ENCODE measurements around the gene TFDP2. TPM values are rescaled to one million over a fixed set of nuclear protein-coding genes. Genes with fewer than 3 reads are reported as not detected.
"Not testable (repeated sequence)": the region's sequence is repeated elsewhere in the genome, so short reads cannot be mapped to it uniquely, and the experiment has no call there.

The TFDP2 gene
- total and polyA plus RNA-seq, 9 of the 15 experiments (the other 6 are each of a cell fraction or from before 2014, with no cell fraction given), result 95.6 to 179 (median 126) TPM

DNA sequence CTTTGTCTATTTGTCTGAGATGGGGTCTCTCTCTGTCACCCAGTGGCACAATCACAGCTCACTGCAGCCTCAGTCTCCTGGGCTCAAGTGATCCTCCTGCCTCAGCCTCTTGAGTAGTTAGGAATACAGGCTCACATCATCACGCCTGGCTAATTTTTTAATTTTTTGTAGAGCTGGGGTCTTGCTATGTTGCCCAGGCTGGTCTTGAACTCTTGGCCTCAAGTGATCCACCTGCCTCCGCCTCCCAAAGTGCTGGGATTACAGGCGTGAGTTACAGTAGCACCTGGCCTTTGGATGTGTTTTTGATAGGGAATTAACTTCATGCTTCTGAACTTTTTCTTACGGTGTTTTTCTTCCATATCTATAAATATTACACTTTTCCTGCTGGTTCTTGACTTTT, 239.4 kb downstream of the TFDP2 start:
- H3K79me2 ChIP-seq (ENCODE audit: control insufficient read depth, insufficient read depth, low read length); H3K27ac ChIP-seq (ENCODE audit: extremely low read depth, low read depth, low read length); H3K4me2 ChIP-seq (ENCODE audit: insufficient read depth, low read length); H3K9me1 ChIP-seq (ENCODE audit: control insufficient read depth, insufficient read depth, low read length); BruUV-seq (replicated peaks); H3K9ac ChIP-seq (ENCODE audit: insufficient read depth in 1 of 2, low read depth in 2 of 2, low read length in 2 of 2); CTCF ChIA-PET (ENCODE audit: low intra/inter-chr PET ratio); ATAC-seq; H4K20me1 ChIP-seq (replicated peaks; ENCODE audit: control insufficient read depth, insufficient read depth, low read length); H3K4me3 ChIP-seq; H2AFZ ChIP-seq (ENCODE audit: low read depth, low read length); H3K9me3 ChIP-seq (replicated peaks; ENCODE audit: control insufficient read depth, insufficient read depth, low read depth, low read length); H3K4me1 ChIP-seq (replicated peaks in 1 of 2; ENCODE audit: control insufficient read depth in 2 of 2, insufficient read depth in 2 of 2, low read length in 2 of 2); H3K27me3 ChIP-seq (ENCODE audit: control insufficient read depth in 2 of 2, insufficient read depth in 2 of 2, low read length in 2 of 2); POLR2A ChIA-PET; DNase-seq (ENCODE audit: extremely low read depth in 1 of 4, low spot score in 3 of 4); FAIRE-seq: not testable (repeated sequence)
- intact Hi-C loops (cut with micrococcal nuclease), result loop anchor here (5.0 to 10.0 kb wide), 2 partner anchors 33 to 335 kb away; partner anchors contain the start of gene ATP1B3
- peak; percentile 89 for TF ChIP-seq ZNF121 (CRISPR knock-in tag; conservative IDR thresholded peaks at IDR 0.05)
- 95% methylated on average over 4 of the region's 4 CpGs for WGBS (ENCODE audit: insufficient coverage, low coverage, missing lambda C conversion rate)
- in situ Hi-C loops (cut with MboI), result loop anchor here (10.0 kb wide), 1 partner anchor 325 kb away; no protein-coding TSS in a partner anchor
- H3K36me3 ChIP-seq (ENCODE audit: control insufficient read depth, insufficient read depth, low read length), result peaks cover 89% of the 10 kb centered on the region

DNA sequence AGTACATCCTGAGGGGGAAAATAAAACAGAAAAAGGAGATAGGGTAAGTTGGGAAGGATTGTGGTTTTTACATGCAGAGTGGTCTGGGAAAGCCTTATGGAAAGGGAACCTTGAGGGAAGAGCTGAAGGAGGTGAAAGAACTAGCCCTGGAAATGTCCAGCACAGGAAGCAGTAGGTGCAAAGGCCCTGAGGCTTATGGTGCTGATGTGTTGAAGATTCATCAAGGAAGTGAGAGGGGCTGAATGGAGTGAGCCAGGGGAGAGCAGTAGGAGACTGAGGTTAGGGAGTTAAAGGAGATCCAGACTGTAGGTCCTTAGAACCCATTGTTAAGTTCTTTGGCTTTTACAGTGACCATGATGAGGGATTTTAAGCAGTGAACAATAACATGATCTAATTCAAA, 239.9 kb downstream of the TFDP2 start:
- BruUV-seq (replicated peaks), result TSS peak; percentile 6
- H3K27me3 ChIP-seq (ENCODE audit: control insufficient read depth in 2 of 2, insufficient read depth in 2 of 2, low read length in 2 of 2), result no peaks in the 10 kb centered on the region
- H3K4me1 ChIP-seq (replicated peaks in 1 of 2; ENCODE audit: control insufficient read depth in 2 of 2, insufficient read depth in 2 of 2, low read length in 2 of 2), result no peaks in the 10 kb centered on the region

More for the DNA sequence above, 239.9 kb downstream of the TFDP2 start:
- no peak overlapping the region for H3K4me3 ChIP-seq
- DNase-seq (ENCODE audit: extremely low read depth in 1 of 4, low spot score in 3 of 4) (no peak), FAIRE-seq (no peak), ATAC-seq (no peak)
- TF ChIP-seq PURB (CRISPR knock-in tag; IDR thresholded peaks at IDR 0.05; ENCODE audit: low read depth), result no peak
- TF ChIP-seq RBM25 (IDR thresholded peaks at IDR 0.05; ENCODE audit: low read depth, low read length, severe bottlenecking), result peak; percentile 61
- no peak for TF ChIP-seq EWSR1 (IDR thresholded peaks at IDR 0.05; ENCODE audit: borderline replicate concordance, low read depth, partially characterized antibody)
- TF ChIP-seq SRSF9 (IDR thresholded peaks at IDR 0.05; ENCODE audit: borderline replicate concordance, low read depth, low read length), result no peak
- TF ChIP-seq, protein P1, sequence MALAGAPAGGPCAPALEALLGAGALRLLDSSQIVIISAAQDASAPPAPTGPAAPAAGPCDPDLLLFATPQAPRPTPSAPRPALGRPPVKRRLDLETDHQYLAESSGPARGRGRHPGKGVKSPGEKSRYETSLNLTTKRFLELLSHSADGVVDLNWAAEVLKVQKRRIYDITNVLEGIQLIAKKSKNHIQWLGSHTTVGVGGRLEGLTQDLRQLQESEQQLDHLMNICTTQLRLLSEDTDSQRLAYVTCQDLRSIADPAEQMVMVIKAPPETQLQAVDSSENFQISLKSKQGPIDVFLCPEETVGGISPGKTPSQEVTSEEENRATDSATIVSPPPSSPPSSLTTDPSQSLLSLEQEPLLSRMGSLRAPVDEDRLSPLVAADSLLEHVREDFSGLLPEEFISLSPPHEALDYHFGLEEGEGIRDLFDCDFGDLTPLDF (CRISPR knock-in tag; IDR thresholded peaks at IDR 0.05), result no peak
- no peak overlapping the region for H2AFZ ChIP-seq (ENCODE audit: low read depth, low read length)
- H3K27ac ChIP-seq (ENCODE audit: extremely low read depth, low read depth, low read length), result no peak overlapping the region
- in situ Hi-C loops (cut with MboI), result loop anchor here (10.0 kb wide), 1 partner anchor 325 kb away; no protein-coding TSS in a partner anchor
- ChIA-PET CTCF (ENCODE audit: low intra/inter-chr PET ratio) (no interaction called here), POLR2A (interaction anchor here (0.6 to 0.8 kb wide), 2 partner anchors 9 to 13 kb away, joined by 3 read pairs; no protein-coding TSS in a partner anchor)
- H3K79me2 ChIP-seq (ENCODE audit: control insufficient read depth, insufficient read depth, low read length), result peaks cover 3% of the 10 kb centered on the region; the same call in 1 of the 3 replicates
- no peak overlapping the region for H3K9ac ChIP-seq (ENCODE audit: insufficient read depth in 1 of 2, low read depth in 2 of 2, low read length in 2 of 2)
- peaks cover 89% of the 10 kb centered on the region for H3K36me3 ChIP-seq (ENCODE audit: control insufficient read depth, insufficient read depth, low read length)
- H3K4me2 ChIP-seq (ENCODE audit: insufficient read depth, low read length), result no peak overlapping the region
- no peaks in the 10 kb centered on the region for H3K9me1 ChIP-seq (ENCODE audit: control insufficient read depth, insufficient read depth, low read length)
- intact Hi-C loops (cut with micrococcal nuclease), result no loop called here
- H4K20me1 ChIP-seq (replicated peaks; ENCODE audit: control insufficient read depth, insufficient read depth, low read length), result no peaks in the 10 kb centered on the region
- peaks cover 4% of the 10 kb centered on the region; the same call in 1 of the 2 replicates for H3K9me3 ChIP-seq (replicated peaks; ENCODE audit: control insufficient read depth, insufficient read depth, low read depth, low read length)

Data from K562 (cell line).